ENCODE results near the gene PIP5K1A.

PIP5K1A gene, protein sequence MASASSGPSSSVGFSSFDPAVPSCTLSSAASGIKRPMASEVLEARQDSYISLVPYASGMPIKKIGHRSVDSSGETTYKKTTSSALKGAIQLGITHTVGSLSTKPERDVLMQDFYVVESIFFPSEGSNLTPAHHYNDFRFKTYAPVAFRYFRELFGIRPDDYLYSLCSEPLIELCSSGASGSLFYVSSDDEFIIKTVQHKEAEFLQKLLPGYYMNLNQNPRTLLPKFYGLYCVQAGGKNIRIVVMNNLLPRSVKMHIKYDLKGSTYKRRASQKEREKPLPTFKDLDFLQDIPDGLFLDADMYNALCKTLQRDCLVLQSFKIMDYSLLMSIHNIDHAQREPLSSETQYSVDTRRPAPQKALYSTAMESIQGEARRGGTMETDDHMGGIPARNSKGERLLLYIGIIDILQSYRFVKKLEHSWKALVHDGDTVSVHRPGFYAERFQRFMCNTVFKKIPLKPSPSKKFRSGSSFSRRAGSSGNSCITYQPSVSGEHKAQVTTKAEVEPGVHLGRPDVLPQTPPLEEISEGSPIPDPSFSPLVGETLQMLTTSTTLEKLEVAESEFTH

GRCh38 chr1:151198254-151199127, at the start of gene PIP5K1A:
PIP5K1A (plus strand) TSS chr1:151198552; CDS start chr1:151198997, 445 bp downstream.
- in situ Hi-C loops (cut with HindIII; ENCODE audit: low sequenced_read_pairs): no loop called here

GRCh38 chr1:151156515-151156819, 41.9 kb upstream of the PIP5K1A start, which contains the start of gene TNFAIP8L2:
TNFAIP8L2 (plus strand) TSS chr1:151156649; CDS start chr1:151158698, 2,049 bp downstream.
- DNase-seq (ENCODE audit: low read depth, low spot score): no peak
- H3K4me3 ChIP-seq (ENCODE audit: low read depth, low read length): no peak within 1 kb of the TSS
- in situ Hi-C loops (cut with HindIII; ENCODE audit: low sequenced_read_pairs): no loop called here
- no peak for TF ChIP-seq CTCF (IDR thresholded peaks at IDR 0.05; ENCODE audit: low read depth, low read length)

More at GRCh38 chr1:151198254-151199127, at the start of gene PIP5K1A:
- no peak for TF ChIP-seq CTCF (IDR thresholded peaks at IDR 0.05; ENCODE audit: low read depth, low read length)
- H3K4me3 ChIP-seq (ENCODE audit: low read depth, low read length): peak within 1 kb of the TSS; percentile 100
- DNase-seq (ENCODE audit: low read depth, low spot score): peak; percentile 98

DNA sequence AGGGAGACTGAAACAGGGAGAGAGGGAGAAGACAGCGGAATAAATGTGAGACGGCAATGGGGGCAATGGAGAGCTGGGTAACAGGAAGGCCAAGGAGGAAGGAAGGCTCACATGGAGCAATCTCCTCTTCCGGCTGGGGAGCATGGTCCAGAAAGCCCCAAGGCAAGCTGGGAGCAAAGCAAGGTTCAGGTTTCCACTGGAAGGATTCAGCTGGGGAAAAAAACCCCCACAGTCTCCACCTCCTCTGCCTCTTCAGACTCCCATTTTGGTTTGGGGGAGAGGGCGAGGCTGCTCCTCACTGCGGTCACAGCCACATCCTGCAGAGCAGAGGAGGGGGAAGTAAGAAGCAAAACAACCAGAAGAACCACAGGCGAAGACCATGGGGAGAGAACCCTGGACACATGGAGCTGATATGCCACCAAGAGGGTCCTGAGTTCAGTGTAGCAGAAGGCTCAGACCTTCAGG, 41.3 kb upstream of the PIP5K1A start:
- no peak for DNase-seq (ENCODE audit: low read depth, low spot score)
- no peak overlapping the region for H3K4me3 ChIP-seq (ENCODE audit: low read depth, low read length)
- TF ChIP-seq CTCF (IDR thresholded peaks at IDR 0.05; ENCODE audit: low read depth, low read length): no peak
- in situ Hi-C loops (cut with HindIII; ENCODE audit: low sequenced_read_pairs): no loop called here

DNA sequence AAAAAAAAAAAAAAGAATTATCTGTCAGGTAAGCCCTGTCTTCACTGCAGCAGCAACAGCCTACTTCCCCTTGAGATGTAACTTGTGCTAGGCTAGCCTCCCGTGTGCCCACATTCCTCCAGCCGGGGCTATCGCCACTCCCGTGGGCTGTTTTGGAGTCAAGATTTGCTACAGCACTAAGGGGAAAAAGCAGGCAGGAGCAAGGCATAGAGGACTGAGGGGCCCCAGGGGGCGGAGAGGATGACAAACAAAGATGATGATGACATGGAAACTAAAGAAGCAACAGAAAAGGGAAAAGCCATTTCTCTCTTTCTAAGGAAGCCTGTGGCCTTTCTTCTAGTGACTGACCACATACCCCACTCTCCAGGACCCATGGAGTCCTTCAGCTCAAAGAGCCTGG, 40.0 kb upstream of the PIP5K1A start:
- no peak overlapping the region for H3K4me3 ChIP-seq (ENCODE audit: low read depth, low read length)

GRCh38 chr1:151158751-151159251, 39.6 kb upstream of the PIP5K1A start:
- no peak for TF ChIP-seq CTCF (IDR thresholded peaks at IDR 0.05; ENCODE audit: low read depth, low read length)
- DNase-seq (ENCODE audit: low read depth, low spot score): no peak
- in situ Hi-C loops (cut with HindIII; ENCODE audit: low sequenced_read_pairs): no loop called here
- no peak overlapping the region for H3K4me3 ChIP-seq (ENCODE audit: low read depth, low read length)

More for the DNA sequence above, 40.0 kb upstream of the PIP5K1A start:
- in situ Hi-C loops (cut with HindIII; ENCODE audit: low sequenced_read_pairs): no loop called here
- no peak for DNase-seq (ENCODE audit: low read depth, low spot score)
- no peak for TF ChIP-seq CTCF (IDR thresholded peaks at IDR 0.05; ENCODE audit: low read depth, low read length)

DNA sequence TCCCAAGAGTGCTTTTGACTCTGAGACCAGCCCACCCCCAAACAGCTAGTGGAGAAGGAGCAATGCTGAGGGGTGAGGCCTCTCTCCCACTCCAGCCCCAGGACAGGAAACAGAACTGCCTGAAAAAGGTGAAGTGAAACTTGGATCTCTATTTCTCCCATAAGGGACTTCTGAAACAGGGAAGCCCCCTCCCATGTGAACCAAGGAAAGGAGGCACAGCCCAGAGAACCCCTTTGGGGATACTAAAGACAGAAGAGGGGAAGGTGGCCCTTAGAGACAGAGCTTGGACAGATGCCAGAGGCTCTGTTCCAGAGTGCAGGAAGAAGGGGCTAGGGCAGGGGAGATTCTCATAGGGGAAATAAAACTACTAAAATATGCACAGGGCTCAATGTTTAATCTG, 39.0 kb upstream of the PIP5K1A start:
- in situ Hi-C loops (cut with HindIII; ENCODE audit: low sequenced_read_pairs): no loop called here
- no peak overlapping the region for H3K4me3 ChIP-seq (ENCODE audit: low read depth, low read length)
- no peak for TF ChIP-seq CTCF (IDR thresholded peaks at IDR 0.05; ENCODE audit: low read depth, low read length)
- no peak for DNase-seq (ENCODE audit: low read depth, low spot score)
